ENCODE data around the gene SEC16B.

DNA sequence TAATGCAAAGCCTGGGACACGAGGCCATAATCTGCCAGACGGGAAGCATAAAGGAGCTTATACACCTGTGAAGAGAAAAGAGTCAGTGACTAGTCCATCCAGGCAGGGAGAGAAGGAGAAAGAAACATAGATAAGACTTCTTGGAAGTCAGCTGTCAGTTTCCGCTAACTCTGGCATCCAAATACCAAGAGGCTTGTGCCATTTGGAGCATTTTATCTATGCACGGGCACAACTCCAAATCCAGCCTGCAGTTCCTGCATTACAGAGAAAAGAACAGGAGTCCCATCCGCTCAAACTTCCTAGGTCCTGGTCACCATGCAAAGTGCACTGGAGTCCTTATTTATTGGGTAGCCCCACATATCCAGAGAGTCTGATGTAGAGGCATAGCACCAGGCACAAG lies 27.9 kb downstream of the SEC16B start:
- TF ChIP-seq JUND (IDR thresholded peaks at IDR 0.05) (no peak), YY1 (IDR thresholded peaks at IDR 0.05) (no peak), CTCF (IDR thresholded peaks at IDR 0.05; ENCODE audit: low read depth, low read length, missing input control) (no peak), GABPA (IDR thresholded peaks at IDR 0.05 in 1 of 2, conservative IDR thresholded peaks at IDR 0.05 in 1 of 2) (no peak), SP1 (IDR thresholded peaks at IDR 0.05) (no peak), RAD21 (IDR thresholded peaks at IDR 0.05) (no peak), TAF1 (conservative IDR thresholded peaks at IDR 0.05) (no peak)

Measured in liver (tissue), 3 donors.